H1 (cell line): ENCODE results near the gene ITGA5. TPM values are rescaled to one million over a fixed set of nuclear protein-coding genes. Genes with fewer than 3 reads are reported as not detected.

Experiments used
- CTCF ChIA-PET: fragments of 300-600 bp; sonication (Branson Sonifier 250); formaldehyde crosslinking; loops from one replicate; lab custom pipeline; 2021; ENCODE audit not compliant: partially characterized antibody; lab: Charles Lee
- POLR2A ChIA-PET: fragments of 300-600 bp; sonication (Branson Sonifier 250); formaldehyde crosslinking; loops from one replicate; lab custom pipeline; 2021; ENCODE audit warnings: inconsistent platforms; ENCODE audit not compliant: partially characterized antibody; lab: Charles Lee
- DNase-seq, 2 experiments: peaks; one replicate each; pipeline versions ENCODE4 v3.0.0 to v3.0.0-alpha.2; 2010 to 2022; ENCODE audit warnings: low spot score in 2 of 2, low read depth in 1 of 2, mixed read lengths in 1 of 2
- FAIRE-seq: peaks from 2 replicates; lab custom pipeline; 2011; peaks lifted over from hg19 to GRCh38; lab: Jason Lieb, UNC
- H2AFZ ChIP-seq: 2 replicates; pipeline ENCODE4 v1.8.1; 2012; ENCODE audit warnings: low read length, inconsistent platforms
- H2AK5ac ChIP-seq: 2 replicates; pipeline ENCODE4 v1.6.1; 2013; ENCODE audit warnings: low read depth, low read length
- H2BK120ac ChIP-seq: replicated peaks from 2 replicates; pipeline ENCODE3; 2013; ENCODE audit warnings: low read depth, low read length, inconsistent platforms
- H2BK12ac ChIP-seq: 2 replicates; pipeline ENCODE4 v1.6.1; 2013; ENCODE audit warnings: low read depth, low read length
- H2BK15ac ChIP-seq: 2 replicates; pipeline ENCODE4 v1.6.1; 2013; ENCODE audit warnings: low read length
- H2BK20ac ChIP-seq: 2 replicates; pipeline ENCODE4 v1.6.1; 2013; ENCODE audit warnings: low read length
- H2BK5ac ChIP-seq: 2 replicates; pipeline ENCODE4 v1.6.1; 2013; ENCODE audit warnings: low read depth, low read length
- H3K14ac ChIP-seq: 2 replicates; pipeline ENCODE4 v1.6.1; 2013; ENCODE audit warnings: inconsistent platforms; ENCODE audit not compliant: insufficient read length
- H3K18ac ChIP-seq: 2 replicates; pipeline ENCODE4 v1.6.1; 2013; ENCODE audit warnings: low read length; ENCODE audit errors: extremely low read depth
- H3K23ac ChIP-seq: 2 replicates; pipeline ENCODE4 v1.6.1; 2013; ENCODE audit warnings: inconsistent platforms; ENCODE audit not compliant: insufficient read length
- H3K23me2 ChIP-seq: 2 replicates; pipeline ENCODE4 v1.6.1; 2013; ENCODE audit warnings: low read depth, low read length
- H3K27ac ChIP-seq: 2 replicates; pipeline ENCODE4 v1.6.1; 2011; ENCODE audit warnings: low read depth, low read length, inconsistent platforms
- H3K27me3 ChIP-seq, 4 experiments: replicated peaks in 1 of 4; 1 replicate in 1 of 4; 2 replicates in 3 of 4; pipeline versions ENCODE4 v1.6.1 to v1.8.1; 2011 to 2013; ENCODE audit warnings: low read length in 3 of 4, mild to moderate bottlenecking in 3 of 4, inconsistent platforms in 2 of 4, mixed read lengths in 2 of 4, moderate library complexity in 1 of 4; ENCODE audit not compliant: control insufficient read depth in 3 of 4, insufficient read depth in 3 of 4; ENCODE audit errors: extremely low read depth in 1 of 4
- H3K36me3 ChIP-seq, 4 experiments: 2 replicates each; pipeline versions ENCODE4 v1.6.1 to v1.8.1; 2011 to 2013; ENCODE audit warnings: mild to moderate bottlenecking in 4 of 4, low read length in 3 of 4, moderate library complexity in 2 of 4, control low read depth in 1 of 4, inconsistent platforms in 1 of 4; ENCODE audit not compliant: insufficient read depth in 4 of 4, control insufficient read depth in 2 of 4
- H3K4ac ChIP-seq: replicated peaks from 2 replicates; pipeline ENCODE3; 2013; ENCODE audit warnings: low read length, low read depth, mixed read lengths, inconsistent platforms; ENCODE audit not compliant: insufficient read length
- H3K4me1 ChIP-seq, 4 experiments: replicated peaks in 1 of 4; 1 replicate in 1 of 4; 2 replicates in 3 of 4; pipeline versions ENCODE4 v1.6.1 to v1.8.1; 2011 to 2013; ENCODE audit warnings: low read length in 3 of 4, inconsistent platforms in 2 of 4, mixed read lengths in 1 of 4; ENCODE audit not compliant: insufficient read depth in 4 of 4, control insufficient read depth in 3 of 4
- H3K4me2 ChIP-seq, 2 experiments: 2 replicates each; pipeline versions ENCODE4 v1.6.1 to v1.8.1; 2011 to 2013; ENCODE audit warnings: low read depth in 2 of 2, low read length in 2 of 2, control low read depth in 1 of 2, inconsistent platforms in 1 of 2, mild to moderate bottlenecking in 1 of 2; ENCODE audit not compliant: insufficient read depth in 1 of 2
- H3K4me3 ChIP-seq, 4 experiments: fragments of 200-600, 300-600 bp in 1 of 4; sonication (generic), shearing (Covaris generic), sonication (Bioruptor Twin) in 1 of 4; 2 replicates each; pipeline versions ENCODE4 v1.5.1 to v1.8.1; 2011 to 2016; ENCODE audit warnings: low read length in 4 of 4, low read depth in 3 of 4, control low read depth in 2 of 4, inconsistent platforms in 2 of 4, mild to moderate bottlenecking in 2 of 4, mixed read lengths in 1 of 4, moderate library complexity in 1 of 4; ENCODE audit not compliant: insufficient read depth in 2 of 4; ENCODE audit errors: extremely low read depth in 1 of 4
- H3K56ac ChIP-seq: replicated peaks from 2 replicates; pipeline ENCODE3; 2013; ENCODE audit warnings: low read depth, mild to moderate bottlenecking, mixed read lengths, low read length, inconsistent platforms; ENCODE audit not compliant: insufficient read length
- H3K79me1 ChIP-seq: 2 replicates; pipeline ENCODE4 v1.6.1; 2013; ENCODE audit warnings: low read depth, low read length, control low read depth
- H3K79me2 ChIP-seq, 2 experiments: 2 replicates each; pipeline versions ENCODE4 v1.6.1 to v1.8.1; 2012 to 2013; ENCODE audit warnings: low read length in 2 of 2, mild to moderate bottlenecking in 2 of 2, inconsistent platforms in 1 of 2; ENCODE audit not compliant: insufficient read depth in 2 of 2, control insufficient read depth in 1 of 2
- H3K9ac ChIP-seq, 4 experiments: replicated peaks in 1 of 4; 1 replicate in 1 of 4; 2 replicates in 3 of 4; pipeline versions ENCODE4 v1.6.1 to v1.8.1; 2011 to 2013; ENCODE audit warnings: low read depth in 3 of 4, low read length in 3 of 4, control low read depth in 2 of 4, mild to moderate bottlenecking in 2 of 4, moderate library complexity in 2 of 4, inconsistent platforms in 1 of 4; ENCODE audit errors: extremely low read depth in 1 of 4
- H3K9me3 ChIP-seq, 2 experiments: 2 replicates each; pipeline versions ENCODE4 v1.6.1 to v1.8.1; 2012 to 2013; ENCODE audit warnings: mild to moderate bottlenecking in 2 of 2, moderate library complexity in 2 of 2, control low read depth in 1 of 2, inconsistent platforms in 1 of 2, low read depth in 1 of 2, low read length in 1 of 2, mixed read lengths in 1 of 2; ENCODE audit not compliant: insufficient read depth in 2 of 2
- H4K20me1 ChIP-seq, 2 experiments: replicated peaks in 1 of 2; 2 replicates each; pipeline versions ENCODE3 to v1.8.1; 2011 to 2013; ENCODE audit warnings: inconsistent platforms in 2 of 2, low read length in 2 of 2, mild to moderate bottlenecking in 1 of 2; ENCODE audit not compliant: insufficient read depth in 2 of 2, control insufficient read depth in 1 of 2
- H4K5ac ChIP-seq: 2 replicates; pipeline ENCODE4 v1.6.1; 2013; ENCODE audit warnings: low read length, low read depth, mixed read lengths, inconsistent platforms; ENCODE audit not compliant: insufficient read length
- H4K8ac ChIP-seq: 2 replicates; pipeline ENCODE4 v1.8.0; 2013; ENCODE audit warnings: mild to moderate bottlenecking, moderate library complexity, low read length, inconsistent platforms; ENCODE audit not compliant: insufficient read depth; ENCODE audit errors: extremely low read depth
- H4K91ac ChIP-seq: replicated peaks from 2 replicates; pipeline ENCODE3; 2013; ENCODE audit warnings: low read length, mixed read lengths, inconsistent platforms; ENCODE audit not compliant: insufficient read length
- CREB1 ChIP-seq: IDR thresholded peaks from 2 replicates; pipeline ENCODE4 v1.6.1; 2012; ENCODE audit warnings: inconsistent platforms
- EGR1 ChIP-seq: IDR thresholded peaks from 2 replicates; pipeline ENCODE4 v1.6.1; 2011; ENCODE audit warnings: low read depth, low read length, borderline replicate concordance
- EP300 ChIP-seq, 2 experiments: IDR thresholded peaks; 1 replicate in 1 of 2; 2 replicates in 1 of 2; pipeline ENCODE4 v1.6.1; 2011 to 2012; ENCODE audit warnings: low read depth in 2 of 2, low read length in 2 of 2, mild to moderate bottlenecking in 2 of 2, borderline replicate concordance in 1 of 2, inconsistent platforms in 1 of 2, moderate library complexity in 1 of 2
- JUND ChIP-seq: IDR thresholded peaks from 2 replicates; pipeline ENCODE4 v1.6.1; 2011; ENCODE audit warnings: mild to moderate bottlenecking, improper control_type of control experiment, low read length
- POLR2AphosphoS5 ChIP-seq: IDR thresholded peaks from 2 replicates; pipeline ENCODE4 v1.6.1; 2011; ENCODE audit warnings: low read depth, low read length
- SIX5 ChIP-seq: IDR thresholded peaks from 2 replicates; pipeline ENCODE4 v1.6.1; 2011; ENCODE audit warnings: mild to moderate bottlenecking, low read depth, low read length
- TEAD4 ChIP-seq: IDR thresholded peaks from 2 replicates; pipeline ENCODE4 v1.6.1; 2012; ENCODE audit warnings: low read depth, low read length, inconsistent platforms, mixed read lengths
- WGBS, 2 experiments: shearing (Covaris generic) in 1 of 2; methylation state at CpG; one replicate each; pipeline versions ENCODE4 v1.1.6 to v1.1.7; 2013 to 2015; ENCODE audit warnings: low lambda C conversion rate in 2 of 2, mixed read lengths in 2 of 2, inconsistent platforms in 1 of 2, low coverage in 1 of 2, missing lambda C conversion rate in 1 of 2; ENCODE audit not compliant: insufficient replicate concordance in 2 of 2, insufficient coverage in 1 of 2, insufficient read length in 1 of 2; ENCODE audit errors: extremely low coverage in 1 of 2, missing lambda C conversion rate in 1 of 2; 5-methylcytosine and 5-hydroxymethylcytosine counted together
- polyA plus RNA-seq, 7 experiments: library from polyadenylated mRNA; depleted of rRNA in 3 of 7; stranded (reverse) in 5 of 7; unstranded in 2 of 7; fragments of >200 nt in 5 of 7; fragments of 200-250 nt in 2 of 7; gene quantifications; 1 replicate in 5 of 7; 2 replicates in 1 of 7; 4 replicates in 1 of 7; pipeline versions ENCODE4 v1.2.1 to v1.2.3, GENCODE V29; 2011 to 2013; ENCODE audit warnings: missing spikeins in 2 of 7, mixed read lengths in 2 of 7
- total RNA-seq: library from RNA; stranded (reverse); fragmentation: NEBNext Ultra II Directional; extraction: Animal tissue kit (Norgen Biotek cat#: 25700); gene quantifications from 2 replicates; pipeline ENCODE4 v1.2.1, GENCODE V29; 2021
- TF ChIP-seq, protein P1 (sequence below), 3 experiments: IDR thresholded peaks; 1 replicate in 2 of 3; 2 replicates in 1 of 3; pipeline versions ENCODE4 v1.5.1 to v1.6.1; 2011; ENCODE audit warnings: low read length in 3 of 3, mild to moderate bottlenecking in 3 of 3, inconsistent platforms in 2 of 3, low read depth in 1 of 3, moderate library complexity in 1 of 3; ENCODE audit not compliant: insufficient read depth in 1 of 3; ENCODE audit errors: control extremely low read depth in 1 of 3

Gene ITGA5
- total and polyA plus RNA-seq, 2 of the 8 experiments (the other 6 are each of a cell fraction or from before 2014, with no cell fraction given): 11.6 to 19.4 TPM

DNA sequence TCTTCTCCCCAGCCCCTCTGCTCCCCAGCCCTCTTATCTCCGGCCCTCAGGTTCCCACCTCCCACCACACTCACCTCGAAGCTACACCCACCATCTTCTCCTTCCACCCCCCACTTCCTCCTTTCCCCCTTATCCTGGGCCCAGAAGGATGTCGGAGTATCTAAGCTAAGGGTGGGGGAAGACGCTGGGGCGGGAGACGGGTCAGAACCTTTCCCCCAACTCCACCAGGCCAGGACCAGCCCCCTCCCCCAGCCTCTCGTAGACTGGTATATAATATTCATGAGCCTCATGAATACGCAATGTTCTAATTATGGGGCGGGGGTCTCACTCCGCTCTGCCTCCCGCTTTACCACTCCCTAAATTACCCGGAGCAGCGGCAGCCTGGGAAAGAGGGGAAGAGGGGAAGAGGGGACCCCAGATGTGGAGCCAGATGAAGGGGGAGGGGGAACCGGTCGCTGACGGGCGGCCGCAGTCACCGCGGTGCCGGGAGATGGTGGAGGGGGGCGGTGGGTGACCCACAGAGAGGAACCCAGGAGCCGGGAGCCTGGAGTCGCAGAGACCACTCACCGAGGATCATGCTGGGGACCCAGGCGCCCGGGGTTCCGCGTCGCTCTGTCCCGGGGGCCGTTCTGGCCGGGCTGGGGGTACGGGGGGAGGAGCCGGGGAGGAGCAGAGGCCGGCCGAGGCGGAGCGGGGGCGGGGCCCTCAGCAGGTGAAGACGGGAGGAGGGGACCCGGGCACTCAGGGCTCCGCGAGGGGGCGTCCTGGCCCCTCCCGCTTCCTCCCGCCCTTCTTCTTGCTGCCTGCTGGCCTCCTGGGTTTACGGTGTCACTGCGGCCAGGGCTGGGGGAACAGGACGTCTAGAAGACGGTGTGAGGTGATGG, 28.2 kb downstream of the ITGA5 start:
- H3K9ac ChIP-seq: no peak overlapping the region; a peak in 1 of 7 replicates
- CTCF ChIA-PET: interaction anchor here (0.6 to 5.5 kb wide), 13 partner anchors 9 to 1274 kb away, joined by 3 to 110 read pairs (median 4); partner anchors contain the start of gene ZNF385A
- no peak overlapping the region for H3K4ac ChIP-seq
- peak overlapping the region; percentile 69 for H4K5ac ChIP-seq
- H4K91ac ChIP-seq: peak overlapping the region; percentile 69
- peak overlapping the region; percentile 85 for H2BK5ac ChIP-seq
- DNase-seq (peak in 1 of 2 experiments; percentile 89), FAIRE-seq (no peak)
- H3K23ac ChIP-seq: no peak overlapping the region
- H2BK12ac ChIP-seq: peak overlapping the region; percentile 95; the same call in 1 of the 2 replicates
- no peaks in the 10 kb centered on the region for H3K9me3 ChIP-seq
- no peak overlapping the region for H4K8ac ChIP-seq
- H2BK20ac ChIP-seq: no peak overlapping the region
- peak overlapping the region; percentile 42 for H3K56ac ChIP-seq
- no peak overlapping the region for H2BK120ac ChIP-seq
- H2AFZ ChIP-seq: no peak overlapping the region
- peaks cover 0 to 4% of the 10 kb centered on the region in 2 experiments for H4K20me1 ChIP-seq
- peak overlapping the region; percentile 76 to 87 for H3K4me2 ChIP-seq
- peaks cover 38 to 57% (median 47%) of the 10 kb centered on the region in 4 experiments for H3K4me1 ChIP-seq
- H3K36me3 ChIP-seq: no peaks in the 10 kb centered on the region; a peak in 1 of 8 replicates
- POLR2A ChIA-PET: interaction anchor here (0.6 to 1.4 kb wide), 5 partner anchors 33 to 1780 kb away, joined by 3 to 4 read pairs (median 3); no protein-coding TSS in a partner anchor
- H3K14ac ChIP-seq: no peak overlapping the region
- WGBS, 2 experiments: 2% methylated on average over 23 of the region's 51 CpGs; no CpG with 5 or more reads in 1 of the 2 experiments
- H3K79me1 ChIP-seq: 0 out of 2 replicates have a peak, but pooled peaks cover 3% of the 10 kb centered on the region
- H3K4me3 ChIP-seq: peak overlapping the region; percentile 57 to 96 (median 69)
- peaks cover 0 to 4% (median 0%) of the 10 kb centered on the region in 4 experiments; a peak in 2 of 7 replicates for H3K27me3 ChIP-seq
- no peak overlapping the region for H2AK5ac ChIP-seq
- H3K23me2 ChIP-seq: peaks cover 14% of the 10 kb centered on the region
- peak overlapping the region; percentile 94 for H3K18ac ChIP-seq
- no peaks in the 10 kb centered on the region for H3K79me2 ChIP-seq
- no peak overlapping the region; the same call in 1 of the 2 replicates for H2BK15ac ChIP-seq
- H3K27ac ChIP-seq: no peak overlapping the region
- TF ChIP-seq SIX5 (no peak), EGR1 (peak; percentile 81; the same call in 1 of the 2 replicates), EP300 (IDR thresholded peaks at IDR 0.05; ENCODE audit: borderline replicate concordance in 1 of 2, low read depth in 2 of 2, low read length in 2 of 2) (peak in 1 of 2 experiments; percentile 19; a peak in 1 of 3 replicates), JUND (no peak), TEAD4 (no peak), CREB1 (no peak), POLR2AphosphoS5 (no peak)
- TF ChIP-seq, protein P1, sequence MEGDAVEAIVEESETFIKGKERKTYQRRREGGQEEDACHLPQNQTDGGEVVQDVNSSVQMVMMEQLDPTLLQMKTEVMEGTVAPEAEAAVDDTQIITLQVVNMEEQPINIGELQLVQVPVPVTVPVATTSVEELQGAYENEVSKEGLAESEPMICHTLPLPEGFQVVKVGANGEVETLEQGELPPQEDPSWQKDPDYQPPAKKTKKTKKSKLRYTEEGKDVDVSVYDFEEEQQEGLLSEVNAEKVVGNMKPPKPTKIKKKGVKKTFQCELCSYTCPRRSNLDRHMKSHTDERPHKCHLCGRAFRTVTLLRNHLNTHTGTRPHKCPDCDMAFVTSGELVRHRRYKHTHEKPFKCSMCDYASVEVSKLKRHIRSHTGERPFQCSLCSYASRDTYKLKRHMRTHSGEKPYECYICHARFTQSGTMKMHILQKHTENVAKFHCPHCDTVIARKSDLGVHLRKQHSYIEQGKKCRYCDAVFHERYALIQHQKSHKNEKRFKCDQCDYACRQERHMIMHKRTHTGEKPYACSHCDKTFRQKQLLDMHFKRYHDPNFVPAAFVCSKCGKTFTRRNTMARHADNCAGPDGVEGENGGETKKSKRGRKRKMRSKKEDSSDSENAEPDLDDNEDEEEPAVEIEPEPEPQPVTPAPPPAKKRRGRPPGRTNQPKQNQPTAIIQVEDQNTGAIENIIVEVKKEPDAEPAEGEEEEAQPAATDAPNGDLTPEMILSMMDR (IDR thresholded peaks at IDR 0.05; ENCODE audit: control extremely low read depth in 1 of 3, insufficient read depth in 1 of 3, low read depth in 1 of 3, low read length in 3 of 3): peak; percentile 30 to 33 (median 32)
